Astrocyte of the spinal cord (primary cell): ENCODE data around the gene TRPC6.

Experiments
- DNase-seq: peaks from one replicate; pipeline ENCODE4 v3.0.0; 2011; ENCODE audit warnings: low read depth, low spot score
- H3K4me3 ChIP-seq: 2 replicates; pipeline ENCODE4 v1.5.1; 2011; ENCODE audit warnings: low read depth, mild to moderate bottlenecking, low read length, moderate library complexity
- in situ Hi-C: cut with HindIII; loops from 2 replicates; pipeline ENCODE4 v1.10.0; 2017; ENCODE audit warnings: low sequenced_read_pairs
- TF ChIP-seq, protein P1 (sequence below): IDR thresholded peaks from 2 replicates; pipeline ENCODE4 v1.5.1; 2012; ENCODE audit warnings: low read depth, mild to moderate bottlenecking, low read length, inconsistent platforms

The TRPC6 gene

DNA sequence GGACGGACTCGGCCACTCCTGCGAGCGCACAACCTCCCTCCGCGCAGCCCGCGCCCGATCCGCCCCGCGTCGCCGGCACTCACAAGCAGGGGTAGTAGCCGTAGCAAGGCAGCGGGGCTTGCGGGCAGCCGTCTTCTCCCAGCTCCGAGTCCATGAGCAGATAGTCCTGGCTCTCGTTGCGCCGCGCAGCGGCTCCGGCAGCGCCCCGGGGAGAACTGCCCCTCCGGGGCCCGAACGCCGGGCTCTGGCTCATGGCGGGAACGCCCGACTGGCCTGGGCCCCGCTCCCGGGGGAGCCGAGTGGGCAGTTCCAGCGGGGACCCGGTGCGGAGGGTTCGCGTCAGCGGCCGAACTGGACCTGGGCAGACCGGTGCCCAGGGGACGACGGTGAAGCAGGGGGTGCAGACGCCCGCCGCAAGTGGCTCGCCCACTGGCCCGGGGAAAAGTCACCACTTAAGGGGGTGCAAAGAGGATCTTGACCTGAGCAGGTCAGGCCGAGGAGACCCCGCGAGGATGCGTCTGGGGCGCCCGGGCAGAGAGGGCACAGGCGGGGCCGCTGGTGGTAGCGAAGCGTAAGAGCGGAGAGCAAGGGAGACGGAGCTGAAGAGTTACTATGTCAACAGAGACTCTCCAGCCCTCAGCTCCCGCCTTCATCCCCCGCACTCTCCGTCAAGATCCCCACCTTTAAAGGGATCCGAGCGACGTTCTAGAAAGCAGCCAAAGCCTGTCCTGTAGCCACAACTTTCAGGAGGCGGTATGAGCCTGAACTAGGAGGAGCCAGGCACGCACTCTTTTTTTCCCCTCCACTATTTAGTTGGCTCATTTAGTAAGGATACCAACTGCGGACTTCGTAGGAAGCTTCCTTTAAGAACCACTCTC lies at the start of gene TRPC6:
Gene TRPC6 (minus strand): TSS at position 757 of the 878 bp plus-strand sequence. CDS start 504 bp downstream, at position 253.
- DNase-seq, result peak; percentile 27
- TF ChIP-seq, protein P1, sequence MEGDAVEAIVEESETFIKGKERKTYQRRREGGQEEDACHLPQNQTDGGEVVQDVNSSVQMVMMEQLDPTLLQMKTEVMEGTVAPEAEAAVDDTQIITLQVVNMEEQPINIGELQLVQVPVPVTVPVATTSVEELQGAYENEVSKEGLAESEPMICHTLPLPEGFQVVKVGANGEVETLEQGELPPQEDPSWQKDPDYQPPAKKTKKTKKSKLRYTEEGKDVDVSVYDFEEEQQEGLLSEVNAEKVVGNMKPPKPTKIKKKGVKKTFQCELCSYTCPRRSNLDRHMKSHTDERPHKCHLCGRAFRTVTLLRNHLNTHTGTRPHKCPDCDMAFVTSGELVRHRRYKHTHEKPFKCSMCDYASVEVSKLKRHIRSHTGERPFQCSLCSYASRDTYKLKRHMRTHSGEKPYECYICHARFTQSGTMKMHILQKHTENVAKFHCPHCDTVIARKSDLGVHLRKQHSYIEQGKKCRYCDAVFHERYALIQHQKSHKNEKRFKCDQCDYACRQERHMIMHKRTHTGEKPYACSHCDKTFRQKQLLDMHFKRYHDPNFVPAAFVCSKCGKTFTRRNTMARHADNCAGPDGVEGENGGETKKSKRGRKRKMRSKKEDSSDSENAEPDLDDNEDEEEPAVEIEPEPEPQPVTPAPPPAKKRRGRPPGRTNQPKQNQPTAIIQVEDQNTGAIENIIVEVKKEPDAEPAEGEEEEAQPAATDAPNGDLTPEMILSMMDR, result no peak
- peak within 1 kb of the TSS; percentile 43 for H3K4me3 ChIP-seq
- in situ Hi-C loops, result no loop called here

DNA sequence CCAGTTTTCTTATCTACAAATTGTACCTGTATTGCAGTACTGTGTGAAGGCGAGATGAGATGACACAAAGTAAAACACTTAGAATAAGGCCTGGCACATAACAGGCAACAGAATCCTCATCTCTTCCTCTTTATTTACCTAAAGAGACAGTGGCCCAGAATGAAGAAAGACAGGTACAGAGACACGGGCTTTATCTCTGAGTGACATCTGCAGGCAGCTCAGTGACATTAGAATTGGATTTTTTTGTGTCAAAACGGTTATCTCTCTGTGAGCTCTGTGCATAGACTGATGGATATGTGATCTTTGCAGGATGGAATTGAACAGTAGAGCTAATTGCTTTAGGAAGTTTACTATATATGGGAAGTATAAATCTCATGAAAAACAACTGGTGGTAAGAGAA lies 36.2 kb upstream of the TRPC6 start:
- TF ChIP-seq, protein P1, result no peak
- DNase-seq, result no peak
- no peak overlapping the region for H3K4me3 ChIP-seq
- in situ Hi-C loops, result no loop called here

DNA sequence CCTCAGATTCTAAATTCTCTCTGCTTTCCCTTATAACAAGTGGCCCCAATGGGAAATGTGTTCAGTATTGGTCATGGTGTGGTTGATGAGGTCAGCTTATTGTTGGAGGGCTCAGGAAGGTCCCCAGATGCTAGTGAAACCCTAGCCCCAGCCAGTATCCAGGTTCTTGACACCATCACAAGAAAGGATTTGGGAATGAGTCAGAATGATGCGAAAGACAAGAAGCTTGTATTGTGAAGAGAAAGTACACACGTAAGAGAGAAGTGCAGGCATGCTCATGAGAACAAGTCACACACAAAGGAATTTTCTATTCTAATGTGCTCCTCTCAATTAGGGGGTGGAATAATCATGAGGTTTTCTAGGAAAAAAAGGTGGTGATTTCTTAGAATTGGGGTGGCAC lies 34.9 kb upstream of the TRPC6 start:
- no peak overlapping the region for H3K4me3 ChIP-seq
- peak; percentile 59 for DNase-seq
- TF ChIP-seq, protein P1, result no peak
- in situ Hi-C loops, result no loop called here

DNA sequence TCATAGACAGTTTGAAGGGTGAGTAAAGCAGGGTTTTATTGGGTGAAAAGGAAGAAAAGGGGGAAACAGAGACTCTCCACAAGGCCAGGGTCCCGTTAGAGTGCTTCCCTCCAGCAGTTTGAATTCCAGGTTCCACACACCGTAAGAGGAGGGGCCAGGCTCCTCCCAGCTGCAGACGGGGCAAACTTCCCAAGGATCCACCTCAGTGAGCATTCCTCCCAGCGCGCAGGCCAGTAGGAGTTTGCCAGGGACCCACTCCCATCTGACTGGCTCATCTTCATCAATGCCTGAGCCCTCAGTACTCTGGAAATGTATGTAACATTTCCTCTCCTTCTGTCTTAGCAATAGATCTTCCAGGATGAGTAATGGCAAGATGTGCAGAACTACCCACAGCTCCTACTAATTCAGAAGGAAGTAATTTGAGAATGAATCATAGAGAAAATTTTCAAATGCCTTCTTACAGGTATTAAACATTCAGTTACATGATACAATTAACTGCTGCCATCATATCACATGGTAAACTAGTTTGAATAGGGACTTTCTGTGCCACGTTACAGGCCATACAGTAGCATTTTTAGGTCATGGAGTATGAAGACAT lies 34.0 kb upstream of the TRPC6 start:
- H3K4me3 ChIP-seq, result no peak overlapping the region
- TF ChIP-seq, protein P1, result no peak
- DNase-seq, result peak; percentile 5
- in situ Hi-C loops, result no loop called here

DNA sequence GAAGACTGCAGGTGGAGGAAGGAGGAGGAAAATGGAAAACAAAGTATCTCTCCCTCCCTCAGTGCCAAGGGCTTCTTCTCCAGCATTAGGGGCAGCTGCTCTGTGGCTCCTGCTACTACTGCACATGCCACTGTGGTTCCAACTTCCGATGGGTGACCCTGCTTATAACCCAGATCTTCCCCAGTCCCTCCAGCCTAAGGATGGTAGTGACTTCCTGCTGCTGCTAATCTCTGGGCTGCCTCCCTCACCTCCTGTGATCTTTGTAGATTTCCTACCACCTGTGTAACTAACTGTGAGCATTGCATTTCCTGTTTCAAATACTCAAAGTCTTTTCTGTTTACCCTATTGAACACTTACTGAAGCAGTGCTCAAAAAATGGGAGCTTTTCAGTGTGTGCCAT lies 28.7 kb upstream of the TRPC6 start:
- no peak for DNase-seq
- in situ Hi-C loops, result no loop called here
- H3K4me3 ChIP-seq, result no peak overlapping the region
- TF ChIP-seq, protein P1, result no peak

DNA sequence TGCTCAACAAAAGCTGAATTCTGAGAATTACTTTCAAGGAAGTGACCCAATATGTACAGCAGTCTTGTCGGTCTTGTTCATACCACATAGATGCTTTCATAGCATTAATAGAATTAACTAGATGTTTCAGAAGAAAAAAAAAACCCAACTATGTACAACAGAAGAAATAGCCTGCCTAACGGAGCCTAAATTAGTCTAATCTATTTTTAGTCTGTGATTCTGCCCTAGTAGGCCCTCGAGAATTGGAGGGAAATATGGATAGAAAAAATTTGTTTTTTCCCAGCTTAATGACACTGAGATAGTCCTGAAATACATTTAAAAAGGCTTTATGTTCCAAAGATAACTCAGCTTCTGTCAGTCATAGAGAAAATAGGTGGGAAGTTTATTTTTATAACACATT lies 17.1 kb upstream of the TRPC6 start:
- in situ Hi-C loops, result no loop called here
- DNase-seq, result no peak
- TF ChIP-seq, protein P1, result no peak
- H3K4me3 ChIP-seq, result no peak overlapping the region
